ENCODE data around the gene MLH3.
"Not testable (repeated sequence)": the region's sequence is repeated elsewhere in the genome, so short reads cannot be mapped to it uniquely, and the experiment has no call there.

MLH3 gene

DNA sequence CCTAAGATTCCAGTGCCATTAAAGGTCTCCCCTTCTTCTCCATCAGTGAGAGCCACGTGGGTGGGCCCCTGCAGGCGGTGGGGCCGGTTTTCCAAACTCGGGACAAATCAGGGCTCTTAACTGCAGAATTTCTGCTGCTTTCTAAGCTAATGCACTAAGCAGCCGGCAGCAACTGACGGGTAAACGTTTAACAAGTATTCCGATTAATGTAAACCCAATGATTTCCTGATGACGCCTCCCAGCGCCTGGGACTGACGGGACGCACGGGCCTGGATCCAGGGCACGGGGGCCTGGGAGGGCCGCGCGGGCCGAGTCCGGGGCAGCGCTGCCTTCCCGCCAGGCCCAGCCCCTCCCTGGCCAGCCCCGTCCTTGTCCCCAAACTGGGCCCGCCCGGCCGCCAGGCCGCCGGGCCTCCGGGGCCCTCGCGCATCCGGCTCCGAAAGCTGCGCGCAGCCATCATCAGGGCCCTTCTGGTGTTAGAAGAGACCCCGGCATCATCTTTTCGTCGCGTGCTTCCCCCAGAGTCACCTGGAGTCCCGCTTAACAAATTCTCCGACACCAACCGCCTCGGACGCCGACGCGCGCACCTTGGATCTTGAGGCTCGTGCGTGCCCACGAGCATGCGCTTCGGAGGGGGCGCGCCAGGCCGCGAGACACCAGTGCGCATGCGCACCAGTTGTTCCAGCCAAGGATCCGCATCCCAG, at the start of gene MLH3:
MLH3 (minus strand) TSS at position 616 of the 704 bp plus-strand sequence. CDS start 1,812 bp downstream, outside the sequence.
- peak; percentile 91 for DNase-seq

DNA sequence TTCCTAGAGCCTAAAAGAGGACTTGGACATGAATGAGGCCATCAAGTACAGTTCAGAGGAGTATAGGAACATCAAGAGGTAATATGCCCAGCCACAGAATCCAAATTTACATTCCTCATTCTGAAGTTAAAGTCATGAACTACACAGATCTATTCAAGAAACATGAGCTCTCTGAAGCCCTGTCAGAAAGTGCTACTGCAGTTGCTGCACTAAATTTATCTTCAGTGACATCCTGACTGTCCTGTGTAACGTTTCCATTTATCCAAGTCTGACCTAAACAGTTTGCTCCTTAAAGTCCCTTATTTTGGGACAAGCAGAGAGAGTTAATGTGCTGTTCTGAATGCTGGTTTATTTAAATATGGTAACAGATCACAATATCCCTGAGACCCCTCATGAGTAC, 47.4 kb upstream of the MLH3 start:
- DNase-seq, result no peak

DNA sequence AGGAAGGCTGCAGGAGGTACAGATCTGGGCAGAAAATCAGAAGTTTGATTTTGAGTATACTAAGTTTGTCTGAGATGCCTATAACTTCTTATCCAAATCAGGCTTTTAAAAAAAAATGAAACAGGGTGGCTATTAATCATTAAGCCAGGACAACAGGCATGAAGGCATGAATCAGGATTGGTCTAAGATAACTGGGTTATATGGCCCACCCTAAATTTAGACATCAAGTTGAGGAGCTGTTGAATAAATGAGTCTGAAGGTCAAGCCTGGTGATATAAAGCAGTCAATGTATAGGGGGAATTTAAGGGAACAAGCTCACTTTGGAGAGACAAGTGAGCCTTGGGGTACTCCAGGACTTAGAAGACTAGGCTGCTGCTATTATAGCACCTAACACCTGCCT, 46.9 kb upstream of the MLH3 start:
- no peak for DNase-seq

DNA sequence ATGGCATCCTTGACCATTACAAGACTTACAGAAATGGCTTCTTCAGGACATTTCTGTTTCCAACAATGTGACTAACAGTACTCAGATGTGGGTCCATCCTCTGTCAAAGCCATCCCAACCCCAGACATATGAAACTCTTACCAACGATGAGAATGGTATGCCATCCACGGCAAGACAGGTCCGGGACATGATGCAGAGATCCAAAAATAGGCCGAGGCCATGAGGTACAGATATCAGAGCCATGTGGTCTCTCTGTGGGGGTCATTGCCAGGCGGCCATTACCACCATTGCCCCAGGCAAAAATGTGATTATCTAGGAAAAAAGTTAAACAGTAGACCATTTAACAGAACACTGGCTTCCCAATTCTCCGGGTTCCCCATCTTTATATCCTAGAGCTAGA, 45.7 kb upstream of the MLH3 start:
- DNase-seq, result no peak

DNA sequence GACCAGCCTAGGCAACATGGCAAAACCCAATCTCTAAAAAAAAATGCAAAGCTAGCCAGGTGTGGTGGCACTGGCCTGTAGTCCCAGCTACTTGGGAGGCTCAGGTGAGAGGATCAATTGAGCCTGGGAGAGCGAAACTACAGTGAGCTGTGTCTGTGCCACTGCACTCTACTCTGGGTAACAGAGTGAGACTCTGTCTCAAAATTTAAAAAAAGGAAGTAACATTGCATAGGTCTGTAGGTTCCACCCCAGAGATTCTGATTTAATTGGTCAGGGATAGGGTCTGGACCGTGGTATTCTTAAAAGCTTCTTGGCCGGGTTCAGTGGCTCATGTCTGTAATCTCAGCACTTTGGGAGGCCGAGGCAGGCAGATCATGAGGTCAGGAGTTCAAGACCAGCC, 44.4 kb upstream of the MLH3 start:
- no peak for DNase-seq

DNA sequence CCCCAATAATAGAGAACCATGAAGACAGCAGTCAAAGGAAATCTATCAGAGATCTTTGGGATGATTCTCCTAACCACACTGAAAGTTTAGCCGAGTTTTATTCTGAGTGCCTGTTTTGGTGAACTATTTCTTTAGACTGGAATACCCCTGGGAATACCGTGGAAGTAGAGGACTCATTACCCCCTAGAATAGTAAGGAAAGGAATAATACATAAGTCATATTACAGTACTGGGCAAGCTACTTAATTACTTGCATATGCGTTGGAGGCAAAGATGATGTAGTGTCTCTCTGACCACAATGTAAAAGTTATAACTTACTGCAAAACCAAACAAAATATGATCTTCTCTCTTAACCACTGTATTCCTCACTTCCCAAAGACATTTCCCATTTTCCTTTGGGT, 43.6 kb upstream of the MLH3 start:
- no peak for DNase-seq

DNA sequence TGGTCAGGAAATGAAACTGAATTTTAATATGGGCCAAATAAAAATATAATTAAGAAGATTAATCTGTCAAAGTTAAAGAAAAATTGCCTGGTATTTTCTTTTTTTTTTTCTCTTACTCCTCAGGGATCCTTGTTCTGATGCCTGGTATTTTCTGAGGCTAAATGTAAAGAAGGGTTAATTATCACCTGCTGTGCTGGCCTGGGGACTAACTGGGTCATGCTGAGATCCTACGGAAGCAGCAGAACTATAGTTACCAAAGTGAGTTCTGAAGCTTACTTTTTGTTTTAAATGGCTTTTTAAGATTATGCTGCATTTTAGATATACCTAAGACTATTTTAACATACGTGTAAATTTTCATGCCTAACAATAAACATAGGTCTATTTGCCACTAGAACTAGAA, 41.4 kb upstream of the MLH3 start:
- DNase-seq, result no peak

GRCh38 chr14:75091251-75091650, 40.0 kb upstream of the MLH3 start:
- DNase-seq, result no peak

DNA sequence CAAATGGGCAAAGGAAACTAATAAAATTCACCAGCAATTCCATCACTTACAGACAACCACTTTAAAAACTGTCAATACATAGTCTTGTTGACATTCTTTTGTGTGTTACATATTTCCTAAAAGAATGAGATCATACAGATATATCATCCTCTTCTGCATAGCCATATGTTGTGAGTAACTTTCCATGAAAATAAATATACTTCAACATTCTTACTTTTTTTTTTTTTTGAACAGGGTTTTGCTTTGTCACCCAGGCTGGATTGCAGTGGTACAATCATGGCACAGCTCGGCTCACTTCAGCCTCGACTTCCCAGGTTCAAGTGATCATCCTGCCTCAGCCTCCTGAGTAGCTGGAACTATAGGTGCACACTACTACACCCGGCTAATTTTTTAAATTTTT, 39.1 kb upstream of the MLH3 start:
- no peak for DNase-seq

GRCh38 chr14:75088566-75089373, 37.5 kb upstream of the MLH3 start:
- peak; percentile 79 for DNase-seq

DNA sequence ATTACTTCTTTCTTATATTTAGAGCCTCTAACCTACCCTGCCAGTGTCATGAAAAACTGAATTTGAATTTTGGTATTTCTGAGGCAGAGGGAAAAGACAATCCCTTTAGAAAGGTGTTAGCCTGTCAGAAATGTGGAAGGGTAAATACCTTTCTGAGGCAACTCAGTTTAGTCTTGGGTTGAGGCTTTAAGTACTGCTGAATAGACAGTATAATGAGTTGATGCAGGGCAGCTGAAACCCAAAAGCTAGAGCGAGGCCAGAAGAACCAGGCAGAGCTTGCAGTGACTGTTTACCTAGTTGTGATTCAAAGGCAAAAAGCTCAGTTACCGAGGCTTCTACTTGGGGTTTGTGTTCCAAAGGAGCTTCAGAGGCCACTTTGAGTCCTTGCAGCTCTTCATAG, 36.9 kb upstream of the MLH3 start:
- no peak for DNase-seq

GRCh38 chr14:75084513-75084912, 33.2 kb upstream of the MLH3 start:
- peak; percentile 8 for DNase-seq

DNA sequence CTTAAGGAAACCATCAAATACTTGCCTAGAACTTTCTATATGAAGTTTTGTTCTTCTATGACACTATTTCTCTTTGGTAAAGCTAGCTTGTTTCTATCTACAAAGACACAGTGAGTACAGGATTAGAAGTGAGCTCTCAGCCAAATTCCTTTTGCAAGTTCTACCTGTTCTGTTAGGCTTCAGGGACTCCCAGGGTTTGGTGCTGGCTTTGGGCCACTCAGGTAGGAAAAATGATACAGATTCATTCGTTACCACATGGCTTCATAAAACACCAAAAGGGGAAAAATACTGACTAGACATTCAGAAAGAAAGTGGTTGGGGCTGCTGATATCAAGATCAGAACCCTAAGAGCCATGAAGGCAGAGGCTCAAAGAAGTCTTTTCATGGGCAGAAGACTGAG, 32.0 kb upstream of the MLH3 start:
- DNase-seq, result no peak

GRCh38 chr14:75081660-75082229, 30.5 kb upstream of the MLH3 start:
- DNase-seq, result no peak

DNA sequence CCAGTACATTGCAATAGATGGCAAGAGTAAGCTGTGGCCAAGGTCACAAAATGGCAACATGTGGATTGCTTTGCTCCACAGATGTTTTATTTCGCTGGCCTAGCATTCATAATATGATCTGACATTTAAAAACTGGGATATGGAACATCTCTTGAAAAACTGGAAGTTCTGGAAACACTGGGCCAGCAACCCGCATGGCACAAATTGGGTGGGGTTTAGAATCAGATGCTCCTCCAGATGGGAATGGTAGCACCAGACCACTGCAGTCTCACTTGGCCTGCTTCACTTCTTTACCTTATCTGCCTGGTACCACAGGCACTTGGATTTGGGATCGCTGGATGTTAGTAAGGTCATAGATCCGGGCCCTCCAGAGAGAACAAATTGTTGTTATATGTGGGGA, 28.3 kb upstream of the MLH3 start:
- DNase-seq, result no peak

DNA sequence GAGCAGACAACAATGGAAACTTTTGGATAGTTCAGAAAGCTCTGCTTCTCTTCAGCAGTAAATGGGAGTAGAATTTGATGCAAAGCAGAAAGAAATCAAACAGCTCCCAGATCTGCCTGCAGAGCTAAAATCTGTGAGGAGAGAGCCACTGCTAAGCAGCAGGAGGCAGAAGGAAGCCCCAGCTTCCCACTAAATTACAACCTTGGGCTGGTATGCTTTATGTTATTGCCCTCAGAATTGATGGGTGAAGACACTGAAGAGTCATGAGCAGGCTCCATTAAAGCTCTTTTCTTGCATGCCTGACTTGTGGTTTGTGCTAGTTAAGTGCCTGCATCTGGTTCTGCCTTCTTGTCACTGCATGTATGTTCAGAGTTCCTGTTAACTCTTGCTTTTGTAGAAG, 26.5 kb upstream of the MLH3 start:
- no peak for DNase-seq

DNA sequence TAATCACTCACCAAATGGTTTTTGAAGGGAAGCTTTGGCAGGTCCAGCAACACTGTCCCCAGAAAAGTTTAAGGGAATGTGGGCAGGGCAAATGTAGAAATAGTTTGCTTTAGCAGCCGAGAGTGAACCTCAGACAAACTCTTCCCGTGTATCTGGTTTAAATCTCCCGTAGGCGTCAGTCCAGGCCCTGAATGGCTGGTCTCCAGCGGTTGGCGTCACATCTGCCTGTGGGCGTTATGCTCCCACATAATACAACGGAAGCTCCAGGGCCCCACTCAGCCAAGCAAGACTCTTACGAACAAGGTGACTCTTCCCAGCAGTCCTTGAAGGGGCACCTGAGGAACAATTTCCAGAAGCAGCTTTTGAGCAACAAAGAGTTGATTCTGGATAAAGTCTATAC, 19.1 kb upstream of the MLH3 start:
- no peak for DNase-seq

GRCh38 chr14:75069811-75070145, 18.5 kb upstream of the MLH3 start:
- peak; percentile 81 for DNase-seq

- peak; percentile 96 for DNase-seq
Observed at GRCh38 chr14:75069121-75069810, 18.0 kb upstream of the MLH3 start, which contains the start of gene ZC2HC1C. ZC2HC1C (plus strand) TSS chr14:75069641; CDS start chr14:75070574, 933 bp downstream.

GRCh38 chr14:75068294-75069120, 17.2 kb upstream of the MLH3 start:
- peak; percentile 61 for DNase-seq

DNA sequence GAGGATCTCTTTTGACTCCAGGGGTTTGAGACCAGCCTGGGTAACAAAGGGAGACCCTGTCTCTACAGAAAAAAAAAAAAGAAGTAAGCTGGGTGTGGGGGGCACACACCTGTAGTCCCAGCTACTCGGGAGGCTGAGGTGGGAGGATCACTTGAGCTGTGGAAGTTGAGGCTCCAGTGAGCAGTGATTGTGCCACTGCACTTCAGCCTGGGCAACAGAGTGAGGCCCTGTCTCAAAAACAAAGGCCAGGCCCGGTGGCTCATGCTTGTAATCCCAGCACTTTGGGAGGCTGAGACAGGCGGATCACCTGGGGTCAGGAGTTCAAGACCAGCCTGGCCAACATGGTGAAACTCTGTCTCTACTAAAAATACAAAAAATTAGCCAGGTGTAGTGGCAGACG, 16.5 kb upstream of the MLH3 start:
- not testable (repeated sequence) for DNase-seq

DNA sequence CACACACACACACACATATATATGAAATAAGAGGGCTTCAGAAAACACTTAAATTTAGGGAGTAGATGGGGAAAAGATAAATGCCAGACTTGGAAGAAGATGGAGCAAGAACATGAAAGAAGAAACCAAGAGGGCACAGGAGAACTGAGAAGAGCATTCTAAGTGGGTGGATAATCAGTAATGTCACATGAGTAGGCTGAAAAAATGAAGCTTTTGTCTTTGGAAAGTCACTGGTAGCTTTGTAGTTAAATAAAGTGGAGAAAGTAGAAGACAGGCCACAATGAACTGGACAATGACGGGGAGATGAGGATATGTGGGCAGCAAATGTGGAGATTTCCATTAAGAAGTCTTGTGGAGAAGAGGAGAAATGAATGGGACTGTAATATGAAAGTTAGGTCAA, 15.9 kb upstream of the MLH3 start:
- no peak for DNase-seq

DNA sequence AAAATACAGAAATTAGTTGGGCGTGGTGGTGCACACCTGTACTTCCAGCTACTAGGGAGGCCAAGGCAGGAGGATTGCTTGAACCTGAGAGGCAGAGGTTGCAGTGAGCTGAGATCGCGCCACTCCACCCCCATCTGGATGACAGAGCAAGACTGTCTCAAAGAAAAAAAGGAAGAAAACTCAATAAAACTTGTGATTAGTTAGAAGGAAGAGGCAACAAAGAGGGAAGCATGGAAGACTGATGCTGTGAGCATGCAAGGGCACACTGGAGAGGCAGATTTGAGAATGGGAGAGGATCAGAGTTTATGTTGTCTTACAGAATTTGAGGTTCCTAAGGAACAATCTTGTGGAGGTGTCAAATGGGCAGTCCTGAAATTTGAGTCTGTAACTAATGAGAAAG, 15.4 kb upstream of the MLH3 start:
- no peak for DNase-seq
